Suprapubic skin (tissue), 4 donors: ENCODE measurements around the gene ACOX3. TPM values are rescaled to one million over a fixed set of nuclear protein-coding genes. Genes with fewer than 3 reads are reported as not detected.

Source experiments
- DNase-seq, 2 donors: peaks; one replicate each; pipeline ENCODE4 v3.0.0-alpha.2; 2019; ENCODE audit warnings: low spot score in 2 of 2
- H3K27ac ChIP-seq: fragments of 200-600 bp; sonication (generic); one replicate; pipeline ENCODE4 v1.5.1; 2019
- H3K27me3 ChIP-seq: fragments of 200-600 bp; sonication (generic); one replicate; pipeline ENCODE4 v1.5.1; 2019
- H3K36me3 ChIP-seq: fragments of 200-600 bp; sonication (generic); one replicate; pipeline ENCODE4 v1.5.1; 2019
- H3K4me1 ChIP-seq: fragments of 200-600 bp; sonication (generic); one replicate; pipeline ENCODE4 v1.5.1; 2019
- H3K4me3 ChIP-seq: fragments of 200-600 bp; sonication (generic); one replicate; pipeline ENCODE4 v1.5.1; 2019; ENCODE audit warnings: mild to moderate bottlenecking
- H3K9me3 ChIP-seq: fragments of 200-600 bp; sonication (generic); one replicate; pipeline ENCODE4 v1.5.1; 2019
- CTCF ChIP-seq, 2 donors: fragments of 200-600 bp in 1 of 2; fragments of 450-650 bp in 1 of 2; sonication (generic) in 1 of 2; IDR thresholded peaks; one replicate each; pipeline ENCODE4 v1.5.1; 2016 to 2019; ENCODE audit warnings: antibody characterized with exemption in 2 of 2, mild to moderate bottlenecking in 1 of 2, moderate library complexity in 1 of 2
- EP300 ChIP-seq: sonication (generic); formaldehyde crosslinking; IDR thresholded peaks from one replicate; pipeline ENCODE4 v1.6.1; 2017; ENCODE audit warnings: antibody characterized with exemption
- POLR2A ChIP-seq, 2 donors: fragments of 450-650 bp; IDR thresholded peaks; one replicate each; pipeline ENCODE4 v1.6.1; 2017; ENCODE audit warnings: antibody characterized with exemption in 2 of 2, mild to moderate bottlenecking in 2 of 2, moderate library complexity in 2 of 2
- POLR2AphosphoS5 ChIP-seq, 3 donors: sonication (generic); formaldehyde crosslinking; IDR thresholded peaks; one replicate each; pipeline ENCODE4 v1.6.1; 2017; ENCODE audit warnings: antibody characterized with exemption in 3 of 3
- WGBS: methylation state at CpG from one replicate; pipeline ENCODE4 v1.1.5; 2018; 5-methylcytosine and 5-hydroxymethylcytosine counted together
- total RNA-seq, 4 donors: library from RNA; depleted of rRNA; stranded (reverse); fragments of >200 nt; gene quantifications; one replicate each; pipeline ENCODE4 v1.1.0, GENCODE V29; 2016

ACOX3 gene
- total RNA-seq, 4 donors from 2014 or later = 33.9 to 73.5 (median 54.3) TPM

GRCh38 chr4:8464381-8464780 is 23.9 kb upstream of the ACOX3 start:
- no peak for TF ChIP-seq POLR2A (IDR thresholded peaks at IDR 0.05)
- TF ChIP-seq CTCF (IDR thresholded peaks at IDR 0.05) = no peak
- TF ChIP-seq EP300 = no peak
- no peak for TF ChIP-seq POLR2AphosphoS5 (IDR thresholded peaks at IDR 0.05)
- no peak for DNase-seq
- peaks cover 74% of the 10 kb centered on the region for H3K36me3 ChIP-seq

GRCh38 chr4:8463811-8464210 is 23.3 kb upstream of the ACOX3 start:
- Histone ChIP-seq H3K4me3 (no peak overlapping the region), H3K27ac (no peak overlapping the region), H3K4me1 (peaks cover 3% of the 10 kb centered on the region), H3K9me3 (no peaks in the 10 kb centered on the region), H3K27me3 (no peaks in the 10 kb centered on the region), H3K36me3 (peaks cover 74% of the 10 kb centered on the region)
- 97% methylated on average over 9 of the region's 9 CpGs for WGBS
- TF ChIP-seq POLR2A (IDR thresholded peaks at IDR 0.05) (no peak), CTCF (IDR thresholded peaks at IDR 0.05) (no peak), POLR2AphosphoS5 (IDR thresholded peaks at IDR 0.05) (no peak)
- DNase-seq = no peak

More at GRCh38 chr4:8464381-8464780, 23.9 kb upstream of the ACOX3 start:
- WGBS = 91% methylated on average over 14 of the region's 14 CpGs
- Histone ChIP-seq H3K4me3 (no peak overlapping the region), H3K9me3 (no peaks in the 10 kb centered on the region), H3K27ac (no peak overlapping the region), H3K27me3 (no peaks in the 10 kb centered on the region), H3K4me1 (peaks cover 4% of the 10 kb centered on the region)

- Histone ChIP-seq H3K4me1 (no peaks in the 10 kb centered on the region), H3K27me3 (no peaks in the 10 kb centered on the region), H3K36me3 (peaks cover 72% of the 10 kb centered on the region), H3K27ac (no peak overlapping the region), H3K9me3 (no peaks in the 10 kb centered on the region), H3K4me3 (no peak overlapping the region)
- no peak for TF ChIP-seq POLR2A (IDR thresholded peaks at IDR 0.05)
- TF ChIP-seq POLR2AphosphoS5 (IDR thresholded peaks at IDR 0.05) = no peak
- no peak for TF ChIP-seq CTCF (IDR thresholded peaks at IDR 0.05)
- DNase-seq = no peak
- 97% methylated on average over 6 of the region's 6 CpGs for WGBS
Observed at GRCh38 chr4:8461616-8462015, 21.1 kb upstream of the ACOX3 start.

GRCh38 chr4:8461086-8461485 is 20.6 kb upstream of the ACOX3 start:
- Histone ChIP-seq H3K27ac (no peak overlapping the region), H3K9me3 (no peaks in the 10 kb centered on the region), H3K27me3 (no peaks in the 10 kb centered on the region), H3K4me1 (no peaks in the 10 kb centered on the region), H3K4me3 (no peak overlapping the region), H3K36me3 (peaks cover 72% of the 10 kb centered on the region)
- 96% methylated on average over 6 of the region's 6 CpGs for WGBS
- no peak for TF ChIP-seq EP300
- no peak for TF ChIP-seq CTCF (IDR thresholded peaks at IDR 0.05)
- no peak for TF ChIP-seq POLR2A (IDR thresholded peaks at IDR 0.05)
- no peak for TF ChIP-seq POLR2AphosphoS5 (IDR thresholded peaks at IDR 0.05)
- DNase-seq = no peak

- H3K36me3 ChIP-seq = peaks cover 71% of the 10 kb centered on the region
- DNase-seq = no peak
- no peaks in the 10 kb centered on the region for H3K4me1 ChIP-seq
- TF ChIP-seq EP300 (no peak), POLR2A (IDR thresholded peaks at IDR 0.05) (no peak), CTCF (IDR thresholded peaks at IDR 0.05) (no peak), POLR2AphosphoS5 (IDR thresholded peaks at IDR 0.05) (no peak)
- WGBS = 81% methylated on average over 8 of the region's 8 CpGs
- no peak overlapping the region for H3K27ac ChIP-seq
- H3K4me3 ChIP-seq = no peak overlapping the region
- H3K27me3 ChIP-seq = no peaks in the 10 kb centered on the region
- no peaks in the 10 kb centered on the region for H3K9me3 ChIP-seq
Observed at GRCh38 chr4:8459867-8460445, 19.4 kb upstream of the ACOX3 start.
